DOHH2 (cell line): ENCODE results near the gene PAPPA2.
"Not testable (repeated sequence)": the region's sequence is repeated elsewhere in the genome, so short reads cannot be mapped to it uniquely, and the experiment has no call there.

Experiments used
- H3F3A ChIP-seq: fragments of 200-600 bp; sonication (generic), shearing (Covaris generic); 2 replicates; pipeline ENCODE4 v1.6.0; 2016; ENCODE audit warnings: antibody characterized with exemption, mild to moderate bottlenecking; ENCODE audit not compliant: control insufficient read depth, insufficient read depth
- H3K27ac ChIP-seq: fragments of 200-600 bp; sonication (generic); 2 replicates; pipeline ENCODE4 v1.5.1; 2014; ENCODE audit warnings: low read depth, mild to moderate bottlenecking, low read length, moderate library complexity
- H3K27me3 ChIP-seq: fragments of 200-600 bp; sonication (generic); 2 replicates; pipeline ENCODE4 v1.6.1; 2014; ENCODE audit warnings: mild to moderate bottlenecking, low read length, mixed read lengths; ENCODE audit not compliant: control insufficient read depth
- H3K36me3 ChIP-seq: fragments of 200-600 bp; sonication (generic); 2 replicates; pipeline ENCODE4 v1.6.1; 2014; ENCODE audit warnings: mild to moderate bottlenecking, low read length, moderate library complexity, mixed read lengths; ENCODE audit not compliant: control insufficient read depth
- H3K4me1 ChIP-seq: fragments of 200-600 bp; sonication (generic); 2 replicates; pipeline ENCODE4 v1.6.1; 2014; ENCODE audit warnings: mild to moderate bottlenecking, low read length, mixed read lengths; ENCODE audit not compliant: control insufficient read depth
- H3K4me2 ChIP-seq: fragments of 200-600 bp; sonication (generic); 2 replicates; pipeline ENCODE4 v1.6.0; 2014; ENCODE audit warnings: mild to moderate bottlenecking, low read length, moderate library complexity
- H3K4me3 ChIP-seq: fragments of 200-600 bp; sonication (generic); 2 replicates; pipeline ENCODE4 v1.5.1; 2014; ENCODE audit warnings: mild to moderate bottlenecking, low read length, mixed read lengths
- H3K79me2 ChIP-seq: fragments of 200-600 bp; sonication (generic); 2 replicates; pipeline ENCODE4 v1.6.1; 2014; ENCODE audit warnings: mild to moderate bottlenecking, low read length, mixed read lengths; ENCODE audit not compliant: control insufficient read depth
- H3K9me2 ChIP-seq: fragments of 200-600 bp; sonication (generic); replicated peaks from 2 replicates; pipeline ENCODE4 v1.6.1; 2014; ENCODE audit warnings: mild to moderate bottlenecking, low read length, mixed read lengths; ENCODE audit not compliant: control insufficient read depth
- H3K9me3 ChIP-seq: fragments of 200-600 bp; sonication (generic); 2 replicates; pipeline ENCODE4 v1.6.1; 2014; ENCODE audit warnings: antibody characterized with exemption, low read length, mixed read lengths; ENCODE audit not compliant: control insufficient read depth, insufficient read depth
- H4K20me1 ChIP-seq: fragments of 200-600 bp; sonication (generic); 2 replicates; pipeline ENCODE4 v1.6.0; 2014; ENCODE audit warnings: low read depth, mild to moderate bottlenecking, antibody characterized with exemption, low read length, moderate library complexity; ENCODE audit not compliant: control insufficient read depth, insufficient read depth
- EZH2phosphoT487 ChIP-seq: fragments of 200-600 bp; sonication (generic); IDR thresholded peaks from 2 replicates; pipeline ENCODE4 v1.6.1; 2017; ENCODE audit warnings: borderline replicate concordance, mild to moderate bottlenecking, antibody characterized with exemption, low read length, moderate library complexity, mixed read lengths
- TF ChIP-seq, protein P1 (sequence below): fragments of 200-600 bp; sonication (generic); IDR thresholded peaks from one replicate; pipeline ENCODE4 v1.5.1; 2014; ENCODE audit warnings: antibody characterized with exemption, mild to moderate bottlenecking, low read depth, low read length; ENCODE audit not compliant: poor library complexity, severe bottlenecking

Gene PAPPA2

DNA sequence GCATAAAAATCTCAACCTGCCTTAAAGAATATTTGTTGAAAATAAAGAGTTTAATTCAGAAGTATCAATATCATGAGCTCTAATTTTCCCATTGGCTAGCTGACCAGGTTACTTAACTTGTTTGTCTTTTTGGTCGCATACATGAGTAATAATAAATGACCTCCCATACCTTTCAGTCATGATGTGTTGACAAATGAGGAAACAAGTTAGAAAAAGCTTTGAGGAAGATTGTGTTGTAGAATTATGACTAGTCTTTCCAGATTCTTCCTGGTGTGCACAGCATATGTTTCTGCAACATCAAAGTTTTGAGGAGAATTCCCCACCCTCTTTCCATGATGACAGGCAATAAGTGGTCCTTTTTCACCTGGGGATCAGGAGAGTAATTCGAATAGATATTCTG lies 17.6 kb upstream of the PAPPA2 start:
- H3K4me2 ChIP-seq: no peak overlapping the region
- no peak overlapping the region for H3K4me3 ChIP-seq
- no peaks in the 10 kb centered on the region for H3F3A ChIP-seq
- H3K27ac ChIP-seq: no peak overlapping the region
- no peaks in the 10 kb centered on the region for H3K4me1 ChIP-seq
- no peaks in the 10 kb centered on the region for H4K20me1 ChIP-seq
- H3K9me2 ChIP-seq: no peaks in the 10 kb centered on the region
- TF ChIP-seq, protein P1, sequence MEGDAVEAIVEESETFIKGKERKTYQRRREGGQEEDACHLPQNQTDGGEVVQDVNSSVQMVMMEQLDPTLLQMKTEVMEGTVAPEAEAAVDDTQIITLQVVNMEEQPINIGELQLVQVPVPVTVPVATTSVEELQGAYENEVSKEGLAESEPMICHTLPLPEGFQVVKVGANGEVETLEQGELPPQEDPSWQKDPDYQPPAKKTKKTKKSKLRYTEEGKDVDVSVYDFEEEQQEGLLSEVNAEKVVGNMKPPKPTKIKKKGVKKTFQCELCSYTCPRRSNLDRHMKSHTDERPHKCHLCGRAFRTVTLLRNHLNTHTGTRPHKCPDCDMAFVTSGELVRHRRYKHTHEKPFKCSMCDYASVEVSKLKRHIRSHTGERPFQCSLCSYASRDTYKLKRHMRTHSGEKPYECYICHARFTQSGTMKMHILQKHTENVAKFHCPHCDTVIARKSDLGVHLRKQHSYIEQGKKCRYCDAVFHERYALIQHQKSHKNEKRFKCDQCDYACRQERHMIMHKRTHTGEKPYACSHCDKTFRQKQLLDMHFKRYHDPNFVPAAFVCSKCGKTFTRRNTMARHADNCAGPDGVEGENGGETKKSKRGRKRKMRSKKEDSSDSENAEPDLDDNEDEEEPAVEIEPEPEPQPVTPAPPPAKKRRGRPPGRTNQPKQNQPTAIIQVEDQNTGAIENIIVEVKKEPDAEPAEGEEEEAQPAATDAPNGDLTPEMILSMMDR: no peak
- no peak for TF ChIP-seq EZH2phosphoT487
- H3K36me3 ChIP-seq: no peaks in the 10 kb centered on the region
- H3K79me2 ChIP-seq: no peaks in the 10 kb centered on the region
- H3K27me3 ChIP-seq: peaks cover 3% of the 10 kb centered on the region; the same call in 1 of the 2 replicates
- no peaks in the 10 kb centered on the region for H3K9me3 ChIP-seq

- Histone ChIP-seq H3K4me2 (no peak overlapping the region), H3K4me3 (no peak overlapping the region), H4K20me1 (no peaks in the 10 kb centered on the region), H3K36me3 (no peaks in the 10 kb centered on the region), H3K27ac (no peak overlapping the region), H3K79me2 (no peaks in the 10 kb centered on the region), H3K9me2 (no peaks in the 10 kb centered on the region), H3F3A (no peaks in the 10 kb centered on the region), H3K27me3 (peaks cover 3% of the 10 kb centered on the region; the same call in 1 of the 2 replicates), H3K4me1 (no peaks in the 10 kb centered on the region), H3K9me3 (no peaks in the 10 kb centered on the region)
- TF ChIP-seq, protein P1: no peak
- TF ChIP-seq EZH2phosphoT487: no peak
These were observed 14.6 kb upstream of the PAPPA2 start for GRCh38 chr1:176448340-176448739.

DNA sequence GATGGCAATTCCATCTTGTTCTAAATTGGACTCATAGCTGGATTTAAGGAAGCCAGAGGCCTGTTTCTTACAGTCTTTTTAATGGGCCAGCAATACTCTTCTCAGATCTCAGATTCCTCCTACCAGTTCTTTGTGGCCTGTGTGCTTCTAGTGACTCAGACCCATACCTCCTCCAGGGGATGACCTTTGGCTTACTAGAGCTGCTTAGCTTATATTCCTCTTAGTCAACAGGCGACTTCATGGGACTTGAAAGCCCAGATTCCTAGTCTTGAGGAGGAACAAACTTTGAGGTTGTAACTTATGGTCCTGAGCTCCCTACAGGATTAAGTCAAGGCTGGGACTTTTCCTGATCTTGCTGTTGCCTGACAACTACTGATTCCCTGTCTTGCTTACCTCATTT lies 12.4 kb upstream of the PAPPA2 start:
- H3K27me3 ChIP-seq: no peaks in the 10 kb centered on the region
- no peaks in the 10 kb centered on the region for H3K9me3 ChIP-seq
- no peaks in the 10 kb centered on the region for H3K9me2 ChIP-seq
- no peak overlapping the region for H3K4me3 ChIP-seq
- no peaks in the 10 kb centered on the region for H3K36me3 ChIP-seq
- H4K20me1 ChIP-seq: no peaks in the 10 kb centered on the region
- no peaks in the 10 kb centered on the region for H3F3A ChIP-seq
- H3K4me1 ChIP-seq: no peaks in the 10 kb centered on the region
- no peak for TF ChIP-seq EZH2phosphoT487
- TF ChIP-seq, protein P1: no peak
- no peak overlapping the region for H3K27ac ChIP-seq
- H3K79me2 ChIP-seq: no peaks in the 10 kb centered on the region
- no peak overlapping the region for H3K4me2 ChIP-seq

DNA sequence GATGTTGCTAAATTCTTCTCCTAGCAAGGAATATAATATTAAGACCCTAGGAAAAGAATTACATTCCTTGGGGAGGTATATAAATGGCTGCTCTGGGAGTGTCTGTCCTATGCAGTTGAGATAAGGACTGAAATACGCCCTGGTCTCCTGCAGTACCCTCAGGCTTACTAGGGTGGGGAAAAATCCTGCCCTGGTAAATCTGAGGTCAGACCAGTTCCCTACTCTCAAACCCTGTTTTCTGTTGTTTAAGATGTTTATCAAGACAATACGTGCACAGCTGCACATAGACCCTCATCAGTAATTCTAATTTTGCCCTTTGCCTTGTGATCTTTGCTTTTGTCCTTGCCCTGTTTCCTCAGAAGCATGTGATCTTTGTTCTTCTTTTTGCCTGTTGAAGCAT lies 11.2 kb upstream of the PAPPA2 start:
- H3K27me3 ChIP-seq, H3K36me3 ChIP-seq, H3K9me2 ChIP-seq, H4K20me1 ChIP-seq, H3K4me3 ChIP-seq, H3F3A ChIP-seq, H3K27ac ChIP-seq, H3K4me1 ChIP-seq, H3K9me3 ChIP-seq, H3K79me2 ChIP-seq, H3K4me2 ChIP-seq: not testable (repeated sequence)
